HEK293 (cell line): Measurements from ENCODE around the gene SRRM5.
A peak's percentile ranks its signal among the peaks of the same experiment; 100 is the strongest.

Experiments
- BCL6B ChIP-seq: fragments of 450-650 bp; formaldehyde crosslinking; IDR thresholded peaks from 2 replicates; pipeline ENCODE4 v1.5.1; 2017; ENCODE audit warnings: missing biosample characterization, missing genetic modification characterization
- EGR2 ChIP-seq: fragments of 450-650 bp; formaldehyde crosslinking; IDR thresholded peaks from 2 replicates; pipeline ENCODE4 v1.5.1; 2016; ENCODE audit warnings: low read depth, missing biosample characterization, missing genetic modification characterization
- FEZF1 ChIP-seq: fragments of 450-650 bp; formaldehyde crosslinking; IDR thresholded peaks from 2 replicates; pipeline ENCODE4 v1.5.1; 2016; ENCODE audit warnings: missing biosample characterization, missing genetic modification characterization
- GLI2 ChIP-seq: fragments of 450-650 bp; formaldehyde crosslinking; IDR thresholded peaks from 2 replicates; pipeline ENCODE4; 2017; ENCODE audit warnings: missing biosample characterization, missing genetic modification characterization, low read depth, borderline replicate concordance
- HOXC10 ChIP-seq: sonication (generic); formaldehyde crosslinking; IDR thresholded peaks from 2 replicates; pipeline ENCODE4 v1.8.1; 2023; ENCODE audit warnings: mild to moderate bottlenecking, missing genetic modification reagents
- KLF1 ChIP-seq: fragments of 450-650 bp; formaldehyde crosslinking; IDR thresholded peaks from 2 replicates; pipeline ENCODE4 v1.5.1; 2016; ENCODE audit warnings: missing biosample characterization, missing genetic modification characterization
- KLF16 ChIP-seq: fragments of 450-650 bp; formaldehyde crosslinking; IDR thresholded peaks from 2 replicates; pipeline ENCODE4 v1.5.1; 2017; ENCODE audit warnings: missing biosample characterization, missing genetic modification characterization
- KLF7 ChIP-seq: fragments of 450-650 bp; formaldehyde crosslinking; IDR thresholded peaks from 2 replicates; pipeline ENCODE4 v1.5.1; 2016; ENCODE audit warnings: missing biosample characterization, missing genetic modification characterization, borderline replicate concordance
- KLF8 ChIP-seq: fragments of 450-650 bp; formaldehyde crosslinking; IDR thresholded peaks from 2 replicates; pipeline ENCODE4 v1.5.1; 2016; ENCODE audit warnings: missing biosample characterization, missing genetic modification characterization
- MEIS1 ChIP-seq: sonication (generic); formaldehyde crosslinking; IDR thresholded peaks from 2 replicates; pipeline ENCODE4 v1.8.1; 2022; ENCODE audit warnings: missing genetic modification reagents, mild to moderate bottlenecking, borderline replicate concordance
- OSR2 ChIP-seq: fragments of 450-650 bp; formaldehyde crosslinking; IDR thresholded peaks from 2 replicates; pipeline ENCODE4 v1.5.1; 2016; ENCODE audit warnings: missing biosample characterization, missing genetic modification characterization
- OVOL3 ChIP-seq: fragments of 450-650 bp; formaldehyde crosslinking; IDR thresholded peaks from 2 replicates; pipeline ENCODE4 v1.5.1; 2016; ENCODE audit warnings: missing biosample characterization, missing genetic modification characterization
- PRDM4 ChIP-seq: fragments of 450-650 bp; formaldehyde crosslinking; IDR thresholded peaks from 2 replicates; pipeline ENCODE4 v1.5.1; 2017; ENCODE audit warnings: missing biosample characterization, missing genetic modification characterization
- SALL2 ChIP-seq: fragments of 450-650 bp; formaldehyde crosslinking; IDR thresholded peaks from 2 replicates; pipeline ENCODE4 v1.5.0; 2017; ENCODE audit warnings: missing biosample characterization, mild to moderate bottlenecking, missing genetic modification characterization, borderline replicate concordance
- SP3 ChIP-seq: fragments of 450-650 bp; formaldehyde crosslinking; IDR thresholded peaks from 2 replicates; pipeline ENCODE4 v1.5.1; 2016; ENCODE audit warnings: missing biosample characterization, missing genetic modification characterization
- TCF7L2 ChIP-seq: IDR thresholded peaks from 2 replicates; pipeline ENCODE4 v1.6.1; 2011; ENCODE audit warnings: low read depth, mild to moderate bottlenecking, inconsistent platforms, low read length, moderate library complexity, borderline replicate concordance
- ZBTB1 ChIP-seq: fragments of 450-650 bp; formaldehyde crosslinking; IDR thresholded peaks from 2 replicates; pipeline ENCODE4 v1.5.1; 2016; ENCODE audit warnings: missing biosample characterization, missing genetic modification characterization
- ZFP69B ChIP-seq: fragments of 450-650 bp; formaldehyde crosslinking; IDR thresholded peaks from 2 replicates; pipeline ENCODE4 v1.5.1; 2016; ENCODE audit warnings: missing biosample characterization, missing genetic modification characterization
- ZNF16 ChIP-seq: fragments of 450-650 bp; formaldehyde crosslinking; IDR thresholded peaks from 2 replicates; pipeline ENCODE4 v1.5.1; 2016; ENCODE audit warnings: low read depth, missing biosample characterization, missing genetic modification characterization
- ZNF239 ChIP-seq: fragments of 450-650 bp; formaldehyde crosslinking; IDR thresholded peaks from 2 replicates; pipeline ENCODE4 v1.5.1; 2016; ENCODE audit warnings: missing biosample characterization, missing genetic modification characterization
- ZNF24 ChIP-seq: fragments of 450-650 bp; formaldehyde crosslinking; IDR thresholded peaks from 2 replicates; pipeline ENCODE4 v1.5.1; 2016; ENCODE audit warnings: missing biosample characterization, missing genetic modification characterization
- ZNF335 ChIP-seq: fragments of 450-650 bp; formaldehyde crosslinking; conservative IDR thresholded peaks from 2 replicates; pipeline ENCODE4 v1.5.1; 2016; ENCODE audit warnings: missing biosample characterization, missing genetic modification characterization
- ZNF366 ChIP-seq: fragments of 450-650 bp; formaldehyde crosslinking; conservative IDR thresholded peaks from 2 replicates; pipeline ENCODE4 v1.5.1; 2016; ENCODE audit warnings: missing biosample characterization, missing genetic modification characterization
- ZNF449 ChIP-seq: fragments of 450-650 bp; formaldehyde crosslinking; IDR thresholded peaks from 2 replicates; pipeline ENCODE4 v1.5.1; 2017; ENCODE audit warnings: missing biosample characterization, mild to moderate bottlenecking, missing genetic modification characterization, moderate library complexity
- ZNF510 ChIP-seq: fragments of 450-650 bp; formaldehyde crosslinking; IDR thresholded peaks from 2 replicates; pipeline ENCODE4 v1.5.1; 2018; ENCODE audit warnings: mild to moderate bottlenecking, missing genetic modification characterization, missing biosample characterization; ENCODE audit not compliant: insufficient replicate concordance
- ZNF513 ChIP-seq: fragments of 450-650 bp; IDR thresholded peaks from 2 replicates; pipeline ENCODE4 v1.5.1; 2018; ENCODE audit warnings: missing biosample characterization, missing genetic modification characterization
- ZNF514 ChIP-seq: fragments of 450-650 bp; formaldehyde crosslinking; IDR thresholded peaks from 2 replicates; pipeline ENCODE4 v1.5.1; 2016; ENCODE audit warnings: missing biosample characterization, missing genetic modification characterization
- ZNF580 ChIP-seq: fragments of 450-650 bp; formaldehyde crosslinking; IDR thresholded peaks from 2 replicates; pipeline ENCODE4 v1.5.1; 2016; ENCODE audit warnings: missing biosample characterization, missing genetic modification characterization
- ZNF707 ChIP-seq: fragments of 450-650 bp; formaldehyde crosslinking; IDR thresholded peaks from 2 replicates; pipeline ENCODE4 v1.5.1; 2016; ENCODE audit warnings: missing biosample characterization, missing genetic modification characterization
- ZNF76 ChIP-seq: fragments of 450-650 bp; formaldehyde crosslinking; IDR thresholded peaks from 2 replicates; pipeline ENCODE4; 2016; ENCODE audit warnings: low read depth, missing biosample characterization, missing genetic modification characterization, borderline replicate concordance
- ZNF791 ChIP-seq: fragments of 450-650 bp; formaldehyde crosslinking; IDR thresholded peaks from 2 replicates; pipeline ENCODE4 v1.5.1; 2016; ENCODE audit warnings: missing biosample characterization, missing genetic modification characterization

SRRM5 gene

GRCh38 chr19:43607238-43608205 is 4.4 kb upstream of the SRRM5 start (continued):
- TF ChIP-seq BCL6B (tag by site-specific recombination) (no peak), ZNF76 (tag by site-specific recombination) (no peak), ZNF239 (tag by site-specific recombination) (no peak), ZNF510 (tag by site-specific recombination) (no peak), HOXC10 (CRISPR knock-in tag) (no peak), KLF16 (tag by site-specific recombination) (no peak), ZBTB1 (tag by site-specific recombination) (no peak), TCF7L2 (no peak), MEIS1 (CRISPR knock-in tag) (no peak), SALL2 (tag by site-specific recombination) (no peak), SP3 (no peak), ZNF580 (tag by site-specific recombination) (no peak), OVOL3 (no peak), ZFP69B (tag by site-specific recombination) (no peak), OSR2 (tag by site-specific recombination) (no peak), ZNF366 (tag by site-specific recombination) (no peak), ZNF791 (tag by site-specific recombination) (no peak), ZNF24 (tag by site-specific recombination) (no peak), ZNF449 (no peak), KLF7 (0 out of 2 replicates have a peak, but pooled peaks have one; percentile 36), ZNF514 (tag by site-specific recombination) (no peak), KLF8 (tag by site-specific recombination) (no peak), ZNF16 (tag by site-specific recombination) (no peak), PRDM4 (tag by site-specific recombination) (no peak), EGR2 (tag by site-specific recombination) (0 out of 2 replicates have a peak, but pooled peaks have one; percentile 38), ZNF513 (tag by site-specific recombination) (peak; percentile 91), ZNF335 (tag by site-specific recombination) (no peak), FEZF1 (tag by site-specific recombination) (no peak), ZNF707 (tag by site-specific recombination) (no peak), GLI2 (tag by site-specific recombination) (no peak), KLF1 (tag by site-specific recombination) (no peak)
